Measurements from ENCODE around the gene SUDS3. TPM values are rescaled to one million over a fixed set of nuclear protein-coding genes. Genes with fewer than 3 reads are reported as not detected.

Gene SUDS3, protein sequence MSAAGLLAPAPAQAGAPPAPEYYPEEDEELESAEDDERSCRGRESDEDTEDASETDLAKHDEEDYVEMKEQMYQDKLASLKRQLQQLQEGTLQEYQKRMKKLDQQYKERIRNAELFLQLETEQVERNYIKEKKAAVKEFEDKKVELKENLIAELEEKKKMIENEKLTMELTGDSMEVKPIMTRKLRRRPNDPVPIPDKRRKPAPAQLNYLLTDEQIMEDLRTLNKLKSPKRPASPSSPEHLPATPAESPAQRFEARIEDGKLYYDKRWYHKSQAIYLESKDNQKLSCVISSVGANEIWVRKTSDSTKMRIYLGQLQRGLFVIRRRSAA
- 16.2 and 22.8 TPM in 2 replicates for polyA plus RNA-seq (2011; rRNA removed)
- polyA minus RNA-seq (2011; rRNA and poly(A)+ RNA removed) = 15.2 and 16.0 TPM in 2 replicates

DNA sequence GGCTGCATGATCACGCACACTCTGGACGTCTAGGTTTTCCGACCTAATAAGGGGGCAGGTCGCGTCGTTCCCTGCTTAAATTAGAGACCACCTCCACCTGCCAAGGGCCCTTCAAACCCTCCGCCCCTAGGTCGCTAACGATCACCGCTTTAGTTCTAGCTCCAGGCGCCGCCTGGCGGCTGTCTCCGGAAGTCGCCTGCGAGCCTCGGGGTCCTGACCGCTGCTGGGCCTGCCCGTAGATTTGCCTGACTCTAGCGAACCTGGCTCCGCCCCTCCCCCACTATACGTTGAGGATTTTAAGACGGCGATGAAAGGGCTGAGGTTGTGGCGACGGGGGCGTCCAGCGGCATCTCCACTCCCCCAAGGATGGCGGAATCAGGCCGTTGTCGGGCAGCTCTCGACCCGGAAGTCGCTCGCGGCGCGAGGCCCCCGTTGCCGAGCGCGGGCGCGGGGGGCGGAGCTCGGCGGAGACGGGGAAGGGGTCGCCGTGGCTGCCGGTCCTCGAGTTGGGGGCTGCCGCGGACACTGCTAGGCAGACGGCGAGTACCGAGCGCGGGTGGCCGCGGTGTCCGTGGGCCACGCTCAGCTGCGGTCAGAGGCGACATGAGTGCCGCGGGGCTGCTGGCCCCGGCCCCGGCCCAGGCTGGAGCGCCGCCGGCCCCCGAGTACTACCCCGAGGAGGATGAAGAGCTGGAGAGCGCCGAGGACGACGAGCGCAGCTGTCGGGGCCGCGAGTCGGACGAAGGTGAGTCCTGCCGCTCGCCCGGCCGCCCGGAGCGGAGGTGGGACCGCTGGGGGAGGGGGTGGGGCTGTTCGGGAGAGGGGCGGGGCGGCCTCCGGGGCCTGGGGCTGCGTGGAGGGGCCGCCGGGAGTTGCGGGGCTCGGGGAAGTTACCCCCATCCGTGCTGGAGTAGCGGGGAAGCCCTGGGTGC, at the start of gene SUDS3:
Gene SUDS3 (plus strand): TSS at position 467 of the 932 bp plus-strand sequence. CDS start 137 bp downstream, at position 604.
- ChIA-PET CTCF (interaction anchor here (0.6 to 6.4 kb wide), 67 partner anchors 8 to 1429 kb away, joined by 3 to 226 read pairs (median 5); partner anchors contain the start of gene PEBP1), POLR2A (interaction anchor here (0.6 to 1.1 kb wide), 3 partner anchors 48 to 186 kb away, joined by 3 to 5 read pairs (median 3); no protein-coding TSS in a partner anchor)
- Histone ChIP-seq H3K36me3 (ENCODE audit: control insufficient read depth, insufficient read depth, low read length) (peaks cover 5% of the 10 kb centered on the region), H3K27me3 (ENCODE audit: control insufficient read depth, insufficient read depth, low read length) (no peaks in the 10 kb centered on the region), H3K4me3 (ENCODE audit: low read depth, low read length) (peak within 1 kb of the TSS; percentile 86)
- no peak for DNase-seq (ENCODE audit: low read depth)
- TF ChIP-seq, protein P1, sequence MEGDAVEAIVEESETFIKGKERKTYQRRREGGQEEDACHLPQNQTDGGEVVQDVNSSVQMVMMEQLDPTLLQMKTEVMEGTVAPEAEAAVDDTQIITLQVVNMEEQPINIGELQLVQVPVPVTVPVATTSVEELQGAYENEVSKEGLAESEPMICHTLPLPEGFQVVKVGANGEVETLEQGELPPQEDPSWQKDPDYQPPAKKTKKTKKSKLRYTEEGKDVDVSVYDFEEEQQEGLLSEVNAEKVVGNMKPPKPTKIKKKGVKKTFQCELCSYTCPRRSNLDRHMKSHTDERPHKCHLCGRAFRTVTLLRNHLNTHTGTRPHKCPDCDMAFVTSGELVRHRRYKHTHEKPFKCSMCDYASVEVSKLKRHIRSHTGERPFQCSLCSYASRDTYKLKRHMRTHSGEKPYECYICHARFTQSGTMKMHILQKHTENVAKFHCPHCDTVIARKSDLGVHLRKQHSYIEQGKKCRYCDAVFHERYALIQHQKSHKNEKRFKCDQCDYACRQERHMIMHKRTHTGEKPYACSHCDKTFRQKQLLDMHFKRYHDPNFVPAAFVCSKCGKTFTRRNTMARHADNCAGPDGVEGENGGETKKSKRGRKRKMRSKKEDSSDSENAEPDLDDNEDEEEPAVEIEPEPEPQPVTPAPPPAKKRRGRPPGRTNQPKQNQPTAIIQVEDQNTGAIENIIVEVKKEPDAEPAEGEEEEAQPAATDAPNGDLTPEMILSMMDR (IDR thresholded peaks at IDR 0.05; ENCODE audit: insufficient read depth, low read depth, low read length) = peak; percentile 97

DNA sequence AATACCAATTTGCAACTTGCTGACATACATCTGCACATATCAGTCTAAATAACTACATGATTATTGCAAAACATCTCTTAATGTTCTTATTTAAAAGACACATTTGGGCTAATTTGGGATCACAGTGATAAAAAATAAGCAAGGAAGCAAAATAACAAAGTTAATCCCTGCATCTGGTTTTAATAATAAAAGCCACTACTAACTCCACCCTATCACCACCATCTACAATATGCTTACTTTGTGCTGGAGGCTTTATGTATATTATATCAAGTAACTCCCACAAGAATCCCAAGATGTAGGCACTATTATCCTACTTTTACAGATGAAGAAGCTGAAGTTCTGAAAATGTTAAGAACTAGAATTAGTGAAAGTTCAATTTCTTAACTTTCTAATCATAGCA, 49.4 kb upstream of the SUDS3 start:
- TF ChIP-seq, protein P1 (IDR thresholded peaks at IDR 0.05; ENCODE audit: insufficient read depth, low read depth, low read length) = no peak
- DNase-seq (ENCODE audit: low read depth) = no peak
- Histone ChIP-seq H3K27me3 (ENCODE audit: control insufficient read depth, insufficient read depth, low read length) (no peaks in the 10 kb centered on the region), H3K4me3 (ENCODE audit: low read depth, low read length) (no peak overlapping the region), H3K36me3 (ENCODE audit: control insufficient read depth, insufficient read depth, low read length) (no peaks in the 10 kb centered on the region)
- POLR2A ChIA-PET = no interaction called here
- CTCF ChIA-PET = interaction anchor here (1.4 kb wide), 1 partner anchor 49 kb away, joined by 4 read pairs; the partner anchor contains the start of gene SUDS3

DNA sequence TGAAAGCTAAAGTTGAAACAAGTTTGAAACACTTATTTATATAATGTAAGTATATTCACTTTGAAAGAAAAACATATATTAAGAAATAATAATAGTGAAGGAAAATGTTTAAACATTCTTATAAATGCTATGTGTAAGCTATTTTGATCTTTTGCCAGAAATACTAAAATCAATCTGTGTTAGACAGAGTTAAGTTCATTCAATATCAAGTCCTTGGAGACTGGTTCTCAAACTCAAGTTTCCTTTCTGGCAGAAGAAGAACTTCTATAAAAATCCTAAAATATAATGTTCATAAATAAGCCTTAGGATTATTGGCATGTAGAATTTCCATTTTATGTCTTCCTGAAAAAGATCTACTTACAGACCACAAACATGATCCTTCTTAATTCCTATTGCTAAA, 49.0 kb upstream of the SUDS3 start:
- no peak for DNase-seq (ENCODE audit: low read depth)
- ChIA-PET POLR2A (no interaction called here), CTCF (interaction anchor here (1.4 kb wide), 1 partner anchor 49 kb away, joined by 4 read pairs; the partner anchor contains the start of gene SUDS3)
- Histone ChIP-seq H3K27me3 (ENCODE audit: control insufficient read depth, insufficient read depth, low read length) (no peaks in the 10 kb centered on the region), H3K36me3 (ENCODE audit: control insufficient read depth, insufficient read depth, low read length) (no peaks in the 10 kb centered on the region), H3K4me3 (ENCODE audit: low read depth, low read length) (no peak overlapping the region)
- TF ChIP-seq, protein P1 (IDR thresholded peaks at IDR 0.05; ENCODE audit: insufficient read depth, low read depth, low read length) = no peak

DNA sequence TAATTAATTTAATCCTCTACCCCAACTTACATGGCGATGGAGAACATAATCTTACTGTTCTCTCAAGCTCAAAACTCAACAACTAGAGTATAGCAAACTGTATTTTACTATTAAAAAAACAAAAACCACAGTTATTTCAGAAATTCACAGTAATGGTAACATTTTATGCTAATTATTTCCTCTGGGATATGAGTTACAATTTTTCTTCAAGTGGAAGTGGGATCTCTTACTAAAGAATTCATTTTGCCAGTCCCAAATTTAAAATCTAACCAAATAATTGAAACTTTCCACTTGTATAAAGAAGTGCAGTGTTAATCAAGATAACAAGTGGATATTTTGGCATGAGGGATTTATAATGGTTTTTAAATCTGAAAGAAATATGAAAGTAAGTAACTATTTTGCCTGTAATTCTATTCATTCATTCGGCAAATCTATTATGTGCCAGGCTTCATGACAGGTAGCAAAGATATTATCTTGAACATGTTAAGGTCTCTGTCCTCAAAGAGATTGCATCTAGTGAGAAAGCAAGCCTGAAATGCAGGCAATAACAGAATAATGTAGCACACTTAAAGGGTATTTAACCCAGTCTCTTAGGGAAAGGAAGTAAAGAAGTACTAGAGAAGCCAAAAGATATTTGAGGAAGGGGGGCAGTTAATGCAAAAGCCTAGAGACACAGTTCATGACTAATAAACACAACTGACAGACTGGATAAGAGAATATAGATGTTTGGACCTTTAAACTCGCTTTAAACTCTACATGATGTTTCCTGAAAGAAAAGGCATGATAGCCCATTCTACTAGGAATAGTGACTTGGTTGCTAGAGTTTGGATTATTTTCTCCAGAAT, 47.6 kb upstream of the SUDS3 start:
- H3K4me3 ChIP-seq (ENCODE audit: low read depth, low read length) = no peak overlapping the region
- no peaks in the 10 kb centered on the region for H3K27me3 ChIP-seq (ENCODE audit: control insufficient read depth, insufficient read depth, low read length)
- DNase-seq (ENCODE audit: low read depth) = no peak
- TF ChIP-seq, protein P1 (IDR thresholded peaks at IDR 0.05; ENCODE audit: insufficient read depth, low read depth, low read length) = no peak
- no peaks in the 10 kb centered on the region for H3K36me3 ChIP-seq (ENCODE audit: control insufficient read depth, insufficient read depth, low read length)
- ChIA-PET POLR2A (interaction anchor here (0.6 to 0.8 kb wide), 2 partner anchors 19 to 48 kb away, joined by 3 to 5 read pairs; partner anchors contain the start of gene SUDS3), CTCF (no interaction called here)
